Bronchial epithelial cell (primary cell): ENCODE results near the gene RHBDF1. TPM values are rescaled to one million over a fixed set of nuclear protein-coding genes. Genes with fewer than 3 reads are reported as not detected.
"Not testable (repeated sequence)": the region's sequence is repeated elsewhere in the genome, so short reads cannot be mapped to it uniquely, and the experiment has no call there.

ENCODE experiments used
- DNase-seq: peaks from one replicate; pipeline ENCODE4 v3.0.0-alpha.2; 2010; ENCODE audit warnings: low read depth
- FAIRE-seq: peaks from 2 replicates; lab custom pipeline; 2011; peaks lifted over from hg19 to GRCh38; lab: Jason Lieb, UNC
- H3K27me3 ChIP-seq: 2 replicates; pipeline ENCODE4 v1.5.1; 2011; ENCODE audit warnings: low read length; ENCODE audit not compliant: control insufficient read depth, insufficient read depth
- H3K36me3 ChIP-seq: 2 replicates; pipeline ENCODE4 v1.5.1; 2011; ENCODE audit warnings: low read length; ENCODE audit not compliant: control insufficient read depth, insufficient read depth
- H3K4me3 ChIP-seq: 2 replicates; pipeline ENCODE4 v1.5.1; 2011; ENCODE audit warnings: mild to moderate bottlenecking, low read depth, low read length, control low read depth
- total RNA-seq: library from RNA; depleted of rRNA; stranded (reverse); fragments of >200 nt; gene quantifications from 2 replicates; pipeline ENCODE4 v1.2.1, GENCODE V29; 2014
- TF ChIP-seq, protein P1 (sequence below): IDR thresholded peaks from 2 replicates; pipeline ENCODE4 v1.5.1; 2011; ENCODE audit warnings: mild to moderate bottlenecking, moderate library complexity, low read length, control low read depth, inconsistent platforms; ENCODE audit not compliant: insufficient read depth, severe bottlenecking

RHBDF1 gene
- total RNA-seq, 1 donor from 2014 or later: 10.3 TPM

DNA sequence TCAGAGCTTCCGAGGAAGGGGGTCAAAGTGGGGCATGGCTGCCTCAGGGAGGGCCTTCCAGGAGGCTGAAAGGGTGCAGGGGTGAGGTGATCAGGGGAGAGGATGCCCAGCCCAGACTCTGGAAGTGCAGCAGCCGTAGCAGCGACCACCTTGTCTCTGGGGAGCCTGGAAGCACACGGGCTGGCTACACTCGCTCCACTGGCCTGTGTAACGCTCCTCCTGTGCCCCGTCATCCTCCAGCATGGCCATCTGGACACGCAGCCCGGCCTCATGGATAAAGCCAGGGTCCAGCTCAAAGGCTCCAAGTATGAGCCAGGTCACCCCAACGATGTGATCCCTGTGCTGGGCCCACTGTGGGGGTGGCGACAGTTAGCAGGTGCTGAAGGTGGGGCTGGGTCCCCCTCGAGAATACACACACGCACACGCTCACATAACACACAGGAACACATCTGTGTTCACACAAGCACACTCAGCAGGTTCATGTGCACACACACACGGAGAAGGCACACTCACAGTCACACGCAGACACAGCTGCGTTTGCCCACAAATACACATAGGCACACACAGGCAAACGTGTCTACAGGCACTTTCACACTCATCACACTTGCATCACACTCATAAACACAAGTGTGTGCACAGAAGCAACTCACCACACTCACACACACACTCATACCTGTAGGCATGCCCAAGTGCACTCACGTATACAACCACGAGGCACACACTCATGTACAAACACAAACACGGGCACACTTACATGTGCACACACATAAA lies 38.4 kb downstream of the RHBDF1 start:
- no peaks in the 10 kb centered on the region for H3K27me3 ChIP-seq
- no peaks in the 10 kb centered on the region for H3K36me3 ChIP-seq
- H3K4me3 ChIP-seq: no peak overlapping the region
- FAIRE-seq: peak; percentile 89
- TF ChIP-seq, protein P1, sequence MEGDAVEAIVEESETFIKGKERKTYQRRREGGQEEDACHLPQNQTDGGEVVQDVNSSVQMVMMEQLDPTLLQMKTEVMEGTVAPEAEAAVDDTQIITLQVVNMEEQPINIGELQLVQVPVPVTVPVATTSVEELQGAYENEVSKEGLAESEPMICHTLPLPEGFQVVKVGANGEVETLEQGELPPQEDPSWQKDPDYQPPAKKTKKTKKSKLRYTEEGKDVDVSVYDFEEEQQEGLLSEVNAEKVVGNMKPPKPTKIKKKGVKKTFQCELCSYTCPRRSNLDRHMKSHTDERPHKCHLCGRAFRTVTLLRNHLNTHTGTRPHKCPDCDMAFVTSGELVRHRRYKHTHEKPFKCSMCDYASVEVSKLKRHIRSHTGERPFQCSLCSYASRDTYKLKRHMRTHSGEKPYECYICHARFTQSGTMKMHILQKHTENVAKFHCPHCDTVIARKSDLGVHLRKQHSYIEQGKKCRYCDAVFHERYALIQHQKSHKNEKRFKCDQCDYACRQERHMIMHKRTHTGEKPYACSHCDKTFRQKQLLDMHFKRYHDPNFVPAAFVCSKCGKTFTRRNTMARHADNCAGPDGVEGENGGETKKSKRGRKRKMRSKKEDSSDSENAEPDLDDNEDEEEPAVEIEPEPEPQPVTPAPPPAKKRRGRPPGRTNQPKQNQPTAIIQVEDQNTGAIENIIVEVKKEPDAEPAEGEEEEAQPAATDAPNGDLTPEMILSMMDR: no peak
- DNase-seq: no peak

DNA sequence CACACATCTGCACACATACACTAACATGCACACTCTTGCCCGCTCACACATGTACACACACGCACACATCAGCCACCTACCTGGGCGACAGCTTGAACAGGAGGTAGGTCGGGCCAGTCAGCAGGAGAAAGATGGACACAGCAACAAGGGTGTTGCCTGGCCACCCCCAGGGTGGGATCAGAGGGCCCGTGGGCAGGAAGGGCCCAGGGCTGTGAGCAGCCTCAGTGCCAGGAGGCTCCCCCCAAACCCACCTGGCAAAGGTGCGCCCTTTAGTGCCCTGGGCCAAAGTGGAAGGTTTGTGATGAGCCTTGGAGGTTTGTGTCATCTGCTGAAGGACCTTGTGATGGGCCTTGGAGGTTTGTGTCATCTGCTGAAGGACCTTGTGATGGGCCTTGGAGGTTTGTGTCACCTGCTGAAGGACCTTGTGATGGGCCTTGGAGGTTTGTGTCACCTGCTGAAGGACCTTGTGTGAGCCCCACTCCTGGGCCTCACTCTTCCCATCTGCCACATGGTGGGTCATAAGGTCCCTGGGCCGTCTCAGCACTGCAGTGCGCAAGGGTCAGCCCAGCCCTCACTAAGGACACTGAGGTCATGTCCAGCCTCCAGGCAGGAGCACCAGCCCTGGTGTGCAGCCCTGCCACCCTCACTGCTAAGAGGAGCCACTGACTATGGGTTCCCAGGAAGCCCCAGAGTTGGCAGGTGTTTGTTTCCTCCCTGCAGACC lies 39.1 kb downstream of the RHBDF1 start:
- FAIRE-seq, H3K27me3 ChIP-seq, H3K36me3 ChIP-seq, DNase-seq, H3K4me3 ChIP-seq: not testable (repeated sequence)

DNA sequence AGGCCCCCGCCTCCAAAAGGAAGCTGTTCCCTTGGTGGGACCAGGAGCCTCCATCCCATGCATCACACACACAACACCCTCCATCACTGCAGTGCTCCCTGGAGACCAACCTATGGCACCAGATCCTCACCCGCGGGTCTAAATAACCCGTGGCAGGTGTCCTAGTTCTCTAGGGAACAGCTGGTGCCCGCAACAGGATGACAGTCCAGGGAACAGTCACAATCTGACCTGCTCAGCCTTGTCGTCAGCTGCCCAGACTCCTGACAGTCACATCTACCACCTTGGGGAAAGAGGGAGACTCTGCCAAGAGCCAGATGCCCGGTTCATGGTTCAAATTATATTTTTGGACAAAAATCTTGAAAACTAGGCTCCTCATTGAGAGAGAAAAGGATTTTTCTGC lies 41.8 kb downstream of the RHBDF1 start:
- not testable (repeated sequence) for FAIRE-seq, H3K36me3 ChIP-seq, DNase-seq, H3K4me3 ChIP-seq, H3K27me3 ChIP-seq

DNA sequence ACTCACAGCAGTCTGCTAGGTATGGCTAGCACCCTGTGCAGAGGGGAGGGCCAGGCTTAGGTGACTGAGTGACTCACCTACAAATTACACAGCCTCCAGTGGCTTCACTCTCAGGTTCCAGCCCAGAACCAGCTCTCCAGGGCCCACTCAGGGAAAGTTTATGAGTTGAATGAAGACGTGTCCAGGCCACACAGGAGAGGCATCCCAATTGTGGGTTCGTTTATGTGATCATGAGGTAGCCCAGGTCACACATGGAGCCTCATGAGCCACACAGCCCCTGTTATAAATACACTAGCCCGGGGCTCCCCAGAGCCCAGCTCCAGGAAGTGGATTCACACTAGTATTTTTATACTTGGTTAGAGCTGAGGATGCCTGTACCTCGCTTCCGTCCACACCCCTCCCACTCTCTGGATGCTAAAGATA lies 46.5 kb downstream of the RHBDF1 start:
- H3K27me3 ChIP-seq, FAIRE-seq, DNase-seq, H3K4me3 ChIP-seq, H3K36me3 ChIP-seq: not testable (repeated sequence)

DNA sequence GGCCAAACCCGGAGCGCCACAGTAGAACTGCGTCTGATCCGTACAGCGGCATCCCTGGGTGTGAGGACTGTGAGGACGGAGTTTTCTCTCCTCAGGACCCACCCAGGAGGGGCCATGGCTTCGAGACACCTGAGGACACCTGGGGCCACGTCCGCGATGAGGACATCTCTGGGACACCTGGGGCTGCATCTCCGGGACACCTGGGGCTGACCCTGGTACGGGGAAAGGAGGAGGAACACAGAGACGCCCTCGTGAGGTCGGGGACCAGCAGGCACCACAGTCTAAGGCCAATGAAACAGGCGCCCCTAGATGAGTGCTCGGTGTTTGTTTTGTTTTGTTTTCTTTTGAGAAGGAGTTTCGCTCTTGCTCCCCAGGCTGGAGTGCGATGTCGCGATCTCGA lies 48.3 kb downstream of the RHBDF1 start:
- H3K27me3 ChIP-seq, H3K4me3 ChIP-seq, DNase-seq, H3K36me3 ChIP-seq, FAIRE-seq: not testable (repeated sequence)

DNA sequence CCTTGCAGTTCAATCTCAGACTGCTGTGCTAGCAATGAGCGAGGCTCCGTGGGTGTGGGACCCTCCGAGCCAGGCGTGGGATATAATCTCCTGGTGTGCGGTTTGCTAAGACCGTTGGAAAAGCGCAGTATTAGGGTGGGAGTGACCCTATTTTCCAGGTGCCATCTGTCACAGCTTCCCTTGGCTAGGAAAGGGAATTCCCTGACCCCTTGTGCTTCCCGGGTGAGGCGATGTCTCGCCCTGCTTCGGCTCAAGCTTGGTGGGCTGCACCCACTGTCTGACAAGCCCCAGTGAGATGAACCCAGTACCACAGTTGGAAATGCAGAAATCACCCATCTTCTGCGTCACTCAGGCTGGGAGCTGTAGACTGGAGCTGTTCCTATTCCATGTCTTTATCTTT lies 51.5 kb downstream of the RHBDF1 start:
- not testable (repeated sequence) for DNase-seq, H3K27me3 ChIP-seq, H3K36me3 ChIP-seq, H3K4me3 ChIP-seq, FAIRE-seq

DNA sequence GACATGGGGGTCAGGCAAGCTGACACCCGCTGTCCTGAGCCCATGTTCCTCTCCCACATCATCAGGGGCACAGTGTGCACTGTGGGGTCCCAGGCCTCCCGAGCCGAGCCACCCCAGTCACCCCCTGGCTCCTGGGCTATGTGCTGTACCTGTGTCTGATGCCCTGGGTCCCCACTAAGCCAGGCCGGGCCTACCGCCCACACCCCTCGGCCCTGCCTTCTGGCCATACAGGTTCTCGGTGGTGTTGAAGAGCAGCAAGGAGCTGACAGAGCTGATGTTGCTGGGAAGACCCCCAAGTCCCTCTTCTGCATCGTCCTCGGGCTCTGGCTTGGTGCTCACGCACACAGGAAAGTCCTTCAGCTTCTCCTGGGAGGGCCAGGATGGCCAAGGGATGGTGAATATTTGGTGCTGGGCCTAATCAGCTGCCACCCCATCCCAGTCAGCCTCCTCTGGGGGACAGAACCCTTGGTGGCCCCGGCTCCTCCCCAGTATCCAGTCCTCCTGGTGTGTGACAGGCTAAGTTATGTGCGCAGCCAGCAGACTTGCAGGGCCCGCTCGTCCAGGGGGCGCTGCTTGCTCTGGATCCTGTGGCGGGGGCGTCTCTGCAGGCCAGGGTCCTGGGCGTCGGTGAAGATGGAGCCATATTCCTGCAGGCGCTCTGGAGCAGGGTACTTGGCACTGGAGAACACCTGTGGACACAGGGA lies 55.2 kb downstream of the RHBDF1 start:
- not testable (repeated sequence) for H3K27me3 ChIP-seq, H3K4me3 ChIP-seq, FAIRE-seq, DNase-seq, H3K36me3 ChIP-seq

DNA sequence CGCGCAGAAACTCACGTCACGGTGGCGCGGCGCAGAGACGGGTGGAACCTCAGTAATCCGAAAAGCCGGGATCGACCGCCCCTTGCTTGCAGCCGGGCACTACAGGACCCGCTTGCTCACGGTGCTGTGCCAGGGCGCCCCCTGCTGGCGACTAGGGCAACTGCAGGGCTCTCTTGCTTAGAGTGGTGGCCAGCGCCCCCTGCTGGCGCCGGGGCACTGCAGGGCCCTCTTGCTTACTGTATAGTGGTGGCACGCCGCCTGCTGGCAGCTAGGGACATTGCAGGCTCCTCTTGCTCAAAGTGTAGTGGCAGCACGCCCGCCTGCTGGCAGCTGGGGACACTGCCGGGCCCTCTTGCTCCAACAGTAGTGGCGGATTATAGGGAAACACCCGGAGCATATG lies 61.7 kb downstream of the RHBDF1 start:
- not testable (repeated sequence) for H3K4me3 ChIP-seq, FAIRE-seq, H3K36me3 ChIP-seq, H3K27me3 ChIP-seq, DNase-seq
- TF ChIP-seq, protein P1: peak; percentile 53
